Upper lobe of left lung (tissue), 6 donors: ENCODE results near the gene FAR1. TPM values are rescaled to one million over a fixed set of nuclear protein-coding genes. Genes with fewer than 3 reads are reported as not detected.
A peak's percentile ranks its signal among the peaks of the same experiment; 100 is the strongest.
"Not testable (repeated sequence)": the region's sequence is repeated elsewhere in the genome, so short reads cannot be mapped to it uniquely, and the experiment has no call there.

ENCODE experiments used
- ATAC-seq, 2 donors: fragments of 200-7000 bp; cut with Tn5 transposase; one replicate each; pipeline ENCODE4 v1.9.1; 2022; ENCODE audit warnings: mild to moderate bottlenecking in 2 of 2, moderate library complexity in 2 of 2; ENCODE audit not compliant: low FRiP score in 2 of 2
- DNase-seq, 2 donors: peaks; one replicate each; pipeline ENCODE4 v3.0.0-alpha.2; 2019 to 2020
- H3K27ac ChIP-seq, 4 donors: fragments of 200-600 bp; sonication (generic); one replicate each; pipeline ENCODE4 v1.5.1; 2016 to 2019
- H3K27me3 ChIP-seq, 4 donors: fragments of 200-600 bp; sonication (generic); one replicate each; pipeline ENCODE4 v1.5.1; 2017 to 2019
- H3K36me3 ChIP-seq, 4 donors: fragments of 200-600 bp; sonication (generic); one replicate each; pipeline ENCODE4 v1.5.1; 2016 to 2019
- H3K4me1 ChIP-seq, 4 donors: fragments of 200-600 bp; sonication (generic); one replicate each; pipeline ENCODE4 v1.5.1; 2018 to 2019
- H3K4me3 ChIP-seq, 4 donors: fragments of 200-600 bp; sonication (generic); one replicate each; pipeline ENCODE4 v1.5.1; 2017 to 2019; ENCODE audit warnings: mild to moderate bottlenecking in 2 of 4, moderate library complexity in 1 of 4
- H3K9me3 ChIP-seq, 4 donors: fragments of 200-600 bp; sonication (generic); one replicate each; pipeline ENCODE4 v1.5.1; 2018 to 2019
- EP300 ChIP-seq, 4 donors: sonication (generic); formaldehyde crosslinking; IDR thresholded peaks; one replicate each; pipeline ENCODE4 v1.5.1; 2017; ENCODE audit warnings: antibody characterized with exemption in 4 of 4, control low read depth in 2 of 4
- POLR2A ChIP-seq, 4 donors: fragments of 450-650 bp; IDR thresholded peaks; one replicate each; pipeline ENCODE4 v1.5.1; 2016 to 2017; ENCODE audit warnings: antibody characterized with exemption in 4 of 4, mild to moderate bottlenecking in 2 of 4
- POLR2AphosphoS5 ChIP-seq, 2 donors: sonication (generic); formaldehyde crosslinking; IDR thresholded peaks; one replicate each; pipeline ENCODE4 v1.5.1; 2017; ENCODE audit warnings: antibody characterized with exemption in 2 of 2
- whole genome bisulfite sequencing, 2 donors: methylation state at CpG; one replicate each; pipeline ENCODE4 v1.1.5; 2017 to 2018; 5-methylcytosine and 5-hydroxymethylcytosine counted together
- total RNA-seq, 6 donors: library from RNA; depleted of rRNA in 4 of 6; stranded (reverse); fragments of >200 nt in 4 of 6; gene quantifications; one replicate each; pipeline versions ENCODE4 v1.1.0 to v1.2.1, GENCODE V29; 2016 to 2021
- TF ChIP-seq, protein P1 (sequence below), 6 experiments: fragments of 450-650 bp in 4 of 6; fragments of 200-600 bp in 2 of 6; sonication (generic) in 2 of 6; IDR thresholded peaks; one replicate each; pipeline ENCODE4 v1.5.1; 2016 to 2019; ENCODE audit warnings: antibody characterized with exemption in 6 of 6
- donor health status: DM: no; HTN: no; CAD: no; lungs with moderate emphysema.
- donor health status: DM: no; HTN: yes; CAD: no; lungs with severe emphysema.

FAR1 gene
- total RNA-seq, 6 donors from 2014 or later = 45.1 to 74.4 (median 47.9) TPM

DNA sequence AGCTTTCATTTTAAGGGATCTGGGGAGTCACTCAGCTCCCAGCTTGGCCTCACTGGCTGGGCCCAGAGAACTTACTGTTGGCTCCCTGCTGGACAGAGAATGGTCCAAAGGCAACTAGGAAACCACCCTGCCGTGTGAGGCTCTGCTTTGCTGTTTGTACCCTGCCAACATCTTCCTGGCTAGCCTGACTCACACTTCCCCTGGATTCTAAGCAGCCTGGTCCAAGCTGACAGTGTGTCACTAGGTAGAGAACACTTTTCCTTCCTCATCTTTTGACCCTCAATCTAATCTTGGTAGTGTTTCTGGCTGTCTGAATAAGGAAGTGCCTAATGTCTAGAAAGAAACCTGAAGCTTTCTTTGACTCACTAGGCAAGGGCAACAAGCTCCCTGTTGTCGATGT is 76.7 kb downstream of the FAR1 start:
- H3K4me1 ChIP-seq = no peaks in the 10 kb centered on the region
- WGBS, 2 donors = 43 to 53% methylated on average over 2 of the region's 2 CpGs
- no peaks in the 10 kb centered on the region for H3K27me3 ChIP-seq
- no peak for DNase-seq
- ATAC-seq = no peak
- no peak overlapping the region for H3K4me3 ChIP-seq
- H3K9me3 ChIP-seq = no peaks in the 10 kb centered on the region
- H3K27ac ChIP-seq = no peak overlapping the region
- TF ChIP-seq, protein P1, sequence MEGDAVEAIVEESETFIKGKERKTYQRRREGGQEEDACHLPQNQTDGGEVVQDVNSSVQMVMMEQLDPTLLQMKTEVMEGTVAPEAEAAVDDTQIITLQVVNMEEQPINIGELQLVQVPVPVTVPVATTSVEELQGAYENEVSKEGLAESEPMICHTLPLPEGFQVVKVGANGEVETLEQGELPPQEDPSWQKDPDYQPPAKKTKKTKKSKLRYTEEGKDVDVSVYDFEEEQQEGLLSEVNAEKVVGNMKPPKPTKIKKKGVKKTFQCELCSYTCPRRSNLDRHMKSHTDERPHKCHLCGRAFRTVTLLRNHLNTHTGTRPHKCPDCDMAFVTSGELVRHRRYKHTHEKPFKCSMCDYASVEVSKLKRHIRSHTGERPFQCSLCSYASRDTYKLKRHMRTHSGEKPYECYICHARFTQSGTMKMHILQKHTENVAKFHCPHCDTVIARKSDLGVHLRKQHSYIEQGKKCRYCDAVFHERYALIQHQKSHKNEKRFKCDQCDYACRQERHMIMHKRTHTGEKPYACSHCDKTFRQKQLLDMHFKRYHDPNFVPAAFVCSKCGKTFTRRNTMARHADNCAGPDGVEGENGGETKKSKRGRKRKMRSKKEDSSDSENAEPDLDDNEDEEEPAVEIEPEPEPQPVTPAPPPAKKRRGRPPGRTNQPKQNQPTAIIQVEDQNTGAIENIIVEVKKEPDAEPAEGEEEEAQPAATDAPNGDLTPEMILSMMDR (IDR thresholded peaks at IDR 0.05) = no peak
- TF ChIP-seq POLR2A (IDR thresholded peaks at IDR 0.05) (no peak), EP300 (IDR thresholded peaks at IDR 0.05) (no peak), POLR2AphosphoS5 (IDR thresholded peaks at IDR 0.05) (no peak)
- no peaks in the 10 kb centered on the region for H3K36me3 ChIP-seq

DNA sequence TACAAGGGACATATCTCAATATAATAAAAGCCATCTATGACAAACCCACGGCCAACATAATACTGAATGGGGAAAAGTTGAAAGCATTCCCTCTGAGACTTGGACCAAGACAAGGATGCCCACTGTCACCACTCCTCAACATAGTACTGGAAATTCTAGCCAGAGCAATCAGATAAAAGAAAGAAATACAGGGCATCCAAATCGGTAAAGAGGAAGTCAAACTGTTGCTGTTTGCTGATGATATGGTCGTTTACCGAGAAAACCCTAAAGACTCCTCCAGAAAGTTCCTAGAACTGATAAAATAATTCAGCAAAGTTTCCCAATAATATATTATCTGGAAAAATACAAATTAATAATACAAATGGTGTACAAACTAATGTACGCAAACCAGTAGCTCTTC is 84.8 kb downstream of the FAR1 start:
- H3K4me3 ChIP-seq, ATAC-seq, H3K36me3 ChIP-seq, H3K27ac ChIP-seq, H3K9me3 ChIP-seq, H3K27me3 ChIP-seq, H3K4me1 ChIP-seq, DNase-seq: not testable (repeated sequence)
- WGBS, 2 donors = 74 to 76% methylated on average over 5 of the region's 5 CpGs

DNA sequence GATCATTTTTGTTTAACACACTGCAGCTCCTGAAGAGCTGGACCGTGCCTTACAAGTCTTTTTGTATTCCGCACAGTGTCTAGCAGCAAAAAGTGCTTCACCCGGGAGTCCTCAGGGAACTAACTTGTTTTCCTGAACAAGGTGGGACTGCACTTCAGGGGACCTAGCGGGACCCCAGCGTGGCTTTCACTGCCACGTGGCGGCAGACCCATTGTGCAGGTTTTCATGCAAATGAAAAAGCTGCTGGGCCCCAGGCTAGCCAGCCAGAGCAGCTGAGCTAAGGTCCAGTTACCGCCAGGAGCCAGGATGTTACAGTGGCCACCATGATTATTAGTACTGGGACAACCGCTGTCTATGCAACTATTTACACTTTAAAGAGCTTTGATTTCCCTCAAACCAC is 90.6 kb downstream of the FAR1 start:
- TF ChIP-seq POLR2AphosphoS5 (IDR thresholded peaks at IDR 0.05) (no peak), POLR2A (IDR thresholded peaks at IDR 0.05) (no peak), EP300 (IDR thresholded peaks at IDR 0.05) (no peak)
- TF ChIP-seq, protein P1 (IDR thresholded peaks at IDR 0.05) = no peak
- Histone ChIP-seq H3K4me1 (no peaks in the 10 kb centered on the region), H3K9me3 (no peaks in the 10 kb centered on the region), H3K4me3 (no peak overlapping the region), H3K27me3 (no peaks in the 10 kb centered on the region), H3K36me3 (no peaks in the 10 kb centered on the region), H3K27ac (no peak overlapping the region)
- WGBS, 2 donors = 87 to 88% methylated on average over 9 of the region's 9 CpGs
- ATAC-seq (no peak), DNase-seq (peak in 1 of 2 donors; percentile 5)

DNA sequence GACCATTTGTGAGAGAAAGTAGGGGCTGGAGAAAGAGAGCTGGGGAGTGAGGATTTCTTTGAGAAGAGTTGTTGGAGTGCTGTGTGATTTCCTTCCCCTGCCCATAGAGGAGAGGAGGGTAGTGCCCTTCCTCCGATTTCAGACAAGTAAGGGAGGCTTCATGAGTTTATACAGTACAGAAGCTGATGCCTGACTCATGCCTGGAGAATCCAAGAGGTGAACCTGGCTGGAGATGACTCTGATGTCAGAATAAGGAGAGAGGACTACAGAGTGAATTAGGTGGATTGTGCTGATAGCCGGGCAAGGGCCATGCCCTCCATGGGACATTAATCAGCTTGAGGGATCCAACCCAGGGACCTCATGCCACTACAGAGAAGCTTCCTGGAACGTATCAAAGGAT is 91.6 kb downstream of the FAR1 start:
- ATAC-seq (no peak), DNase-seq (no peak)
- WGBS, 2 donors = 72 to 84% methylated on average over 3 of the region's 3 CpGs
- no peaks in the 10 kb centered on the region for H3K9me3 ChIP-seq
- no peak overlapping the region for H3K4me3 ChIP-seq
- H3K36me3 ChIP-seq = no peaks in the 10 kb centered on the region
- no peaks in the 10 kb centered on the region for H3K4me1 ChIP-seq
- TF ChIP-seq, protein P1 (IDR thresholded peaks at IDR 0.05) = no peak
- no peak for TF ChIP-seq POLR2A (IDR thresholded peaks at IDR 0.05)
- H3K27ac ChIP-seq = no peak overlapping the region
- no peaks in the 10 kb centered on the region for H3K27me3 ChIP-seq

DNA sequence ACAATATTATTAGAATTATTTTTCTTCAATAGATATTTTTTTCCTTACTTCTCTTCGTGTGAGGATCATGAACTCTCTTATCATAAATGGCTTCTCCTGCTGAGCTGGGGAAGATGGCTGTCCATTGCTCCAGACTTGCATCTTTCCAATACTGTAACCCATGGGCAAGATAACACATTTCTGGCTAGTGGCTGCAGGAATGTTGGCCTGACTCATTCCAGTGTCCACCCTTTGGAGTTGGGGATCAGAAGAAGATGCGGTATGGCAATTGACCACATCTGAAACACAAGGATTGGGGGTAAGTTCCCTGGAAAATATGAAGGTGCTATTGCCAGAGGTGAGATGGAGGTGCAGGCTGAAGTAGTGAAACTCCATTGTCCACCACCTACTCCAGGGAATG is 92.8 kb downstream of the FAR1 start:
- no peak overlapping the region for H3K4me3 ChIP-seq
- TF ChIP-seq EP300 (IDR thresholded peaks at IDR 0.05) (no peak), POLR2AphosphoS5 (IDR thresholded peaks at IDR 0.05) (no peak)
- TF ChIP-seq, protein P1 (IDR thresholded peaks at IDR 0.05) = no peak
- no peaks in the 10 kb centered on the region for H3K27me3 ChIP-seq
- no peak overlapping the region for H3K27ac ChIP-seq
- ATAC-seq (no peak), DNase-seq (no peak)
- no peaks in the 10 kb centered on the region for H3K9me3 ChIP-seq
- 77 to 86% methylated on average over 2 of the region's 2 CpGs for WGBS, 2 donors
- H3K36me3 ChIP-seq = no peaks in the 10 kb centered on the region
- H3K4me1 ChIP-seq = no peaks in the 10 kb centered on the region
